ENCODE measurements around the gene UBE2S.

Gene UBE2S

GRCh38 chr19:55366790-55367189 lies 40.8 kb downstream of the UBE2S start:
- in situ Hi-C loops (cut with MboI; ENCODE audit: low sequenced_read_pairs): no loop called here

- in situ Hi-C loops (cut with MboI; ENCODE audit: low sequenced_read_pairs): no loop called here
Measured at GRCh38 chr19:55365964-55366363, 41.6 kb downstream of the UBE2S start.

- in situ Hi-C loops (cut with MboI; ENCODE audit: low sequenced_read_pairs): no loop called here
Measured at GRCh38 chr19:55365245-55365644, 42.3 kb downstream of the UBE2S start.

- in situ Hi-C loops (cut with MboI; ENCODE audit: low sequenced_read_pairs): no loop called here
Measured at GRCh38 chr19:55362990-55363716, 44.4 kb downstream of the UBE2S start, which contains the start of gene GARIN5B. Gene GARIN5B (minus strand): TSS chr19:55363260. CDS start chr19:55363066, 194 bp downstream.

GRCh38 chr19:55362174-55362989 lies 45.2 kb downstream of the UBE2S start:
- in situ Hi-C loops (cut with MboI; ENCODE audit: low sequenced_read_pairs): no loop called here

- in situ Hi-C loops (cut with MboI; ENCODE audit: low sequenced_read_pairs): no loop called here
Measured at GRCh38 chr19:55360902-55361301, 46.7 kb downstream of the UBE2S start.

- in situ Hi-C loops (cut with MboI; ENCODE audit: low sequenced_read_pairs): no loop called here
Measured at GRCh38 chr19:55358943-55359908, 48.4 kb downstream of the UBE2S start.

- in situ Hi-C loops (cut with MboI; ENCODE audit: low sequenced_read_pairs): no loop called here
Measured at GRCh38 chr19:55358493-55358892, 49.1 kb downstream of the UBE2S start.

- in situ Hi-C loops (cut with MboI; ENCODE audit: low sequenced_read_pairs): no loop called here
Measured at GRCh38 chr19:55355213-55355821, 52.3 kb downstream of the UBE2S start.

- in situ Hi-C loops (cut with MboI; ENCODE audit: low sequenced_read_pairs): no loop called here
Measured at GRCh38 chr19:55354698-55355212, 52.8 kb downstream of the UBE2S start, which contains the start of gene COX6B2. Gene COX6B2 (minus strand): TSS chr19:55354719. CDS start chr19:55354521, 198 bp downstream.

GRCh38 chr19:55353803-55354697 lies 53.5 kb downstream of the UBE2S start:
- in situ Hi-C loops (cut with MboI; ENCODE audit: low sequenced_read_pairs): no loop called here

GRCh38 chr19:55353356-55353802 lies 54.2 kb downstream of the UBE2S start:
- in situ Hi-C loops (cut with MboI; ENCODE audit: low sequenced_read_pairs): no loop called here

- in situ Hi-C loops (cut with MboI; ENCODE audit: low sequenced_read_pairs): no loop called here
Measured at GRCh38 chr19:55352549-55353145, 54.9 kb downstream of the UBE2S start.

GRCh38 chr19:55352040-55352439 lies 55.5 kb downstream of the UBE2S start:
- in situ Hi-C loops (cut with MboI; ENCODE audit: low sequenced_read_pairs): no loop called here

- in situ Hi-C loops (cut with MboI; ENCODE audit: low sequenced_read_pairs): no loop called here
Measured at GRCh38 chr19:55350620-55351315, 56.8 kb downstream of the UBE2S start.
